ENCODE measurements around the gene RCOR2. TPM values are rescaled to one million over a fixed set of nuclear protein-coding genes. Genes with fewer than 3 reads are reported as not detected.

RCOR2 gene
- total and polyA plus RNA-seq, 2 of the 13 experiments (the other 11 are each of a cell fraction or from before 2014, with no cell fraction given), result 8.3 to 8.5 TPM

- TF ChIP-seq, protein P1, sequence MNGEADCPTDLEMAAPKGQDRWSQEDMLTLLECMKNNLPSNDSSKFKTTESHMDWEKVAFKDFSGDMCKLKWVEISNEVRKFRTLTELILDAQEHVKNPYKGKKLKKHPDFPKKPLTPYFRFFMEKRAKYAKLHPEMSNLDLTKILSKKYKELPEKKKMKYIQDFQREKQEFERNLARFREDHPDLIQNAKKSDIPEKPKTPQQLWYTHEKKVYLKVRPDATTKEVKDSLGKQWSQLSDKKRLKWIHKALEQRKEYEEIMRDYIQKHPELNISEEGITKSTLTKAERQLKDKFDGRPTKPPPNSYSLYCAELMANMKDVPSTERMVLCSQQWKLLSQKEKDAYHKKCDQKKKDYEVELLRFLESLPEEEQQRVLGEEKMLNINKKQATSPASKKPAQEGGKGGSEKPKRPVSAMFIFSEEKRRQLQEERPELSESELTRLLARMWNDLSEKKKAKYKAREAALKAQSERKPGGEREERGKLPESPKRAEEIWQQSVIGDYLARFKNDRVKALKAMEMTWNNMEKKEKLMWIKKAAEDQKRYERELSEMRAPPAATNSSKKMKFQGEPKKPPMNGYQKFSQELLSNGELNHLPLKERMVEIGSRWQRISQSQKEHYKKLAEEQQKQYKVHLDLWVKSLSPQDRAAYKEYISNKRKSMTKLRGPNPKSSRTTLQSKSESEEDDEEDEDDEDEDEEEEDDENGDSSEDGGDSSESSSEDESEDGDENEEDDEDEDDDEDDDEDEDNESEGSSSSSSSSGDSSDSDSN (CRISPR knock-in tag; IDR thresholded peaks at IDR 0.05), result peak; percentile 68; the same call in 1 of the 2 replicates
- TF ChIP-seq ETV6 (CRISPR knock-in tag; conservative IDR thresholded peaks at IDR 0.05), result no peak
- TF ChIP-seq ZBTB8A (CRISPR knock-in tag; IDR thresholded peaks at IDR 0.05; ENCODE audit: borderline replicate concordance, low read depth), result 0 out of 2 replicates have a peak, but pooled peaks have one; percentile 10
- no peak for TF ChIP-seq ZNF7 (CRISPR knock-in tag; IDR thresholded peaks at IDR 0.05)
- TF ChIP-seq HMGXB4 (CRISPR knock-in tag; IDR thresholded peaks at IDR 0.05; ENCODE audit: borderline replicate concordance in 1 of 2, low read depth in 1 of 2), result peak in 1 of 2 experiments; percentile 59; a peak in 1 of 4 replicates
- TF ChIP-seq POLR2AphosphoS5 (IDR thresholded peaks at IDR 0.05; ENCODE audit: low read depth, low read length), result peak; percentile 54
- peak; percentile 88; the same call in 1 of the 2 replicates for TF ChIP-seq TFAP4 (IDR thresholded peaks at IDR 0.05; ENCODE audit: borderline replicate concordance, low read depth)
- no peak for TF ChIP-seq SOX13 (IDR thresholded peaks at IDR 0.05)
- peak in 1 of 2 experiments; percentile 25; a peak in 1 of 4 replicates for TF ChIP-seq SOX13 (CRISPR knock-in tag; conservative IDR thresholded peaks at IDR 0.05 in 1 of 2, IDR thresholded peaks at IDR 0.05 in 1 of 2)
- TF ChIP-seq, protein P2, sequence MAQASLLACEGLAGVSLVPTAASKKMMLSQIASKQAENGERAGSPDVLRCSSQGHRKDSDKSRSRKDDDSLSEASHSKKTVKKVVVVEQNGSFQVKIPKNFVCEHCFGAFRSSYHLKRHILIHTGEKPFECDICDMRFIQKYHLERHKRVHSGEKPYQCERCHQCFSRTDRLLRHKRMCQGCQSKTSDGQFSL (CRISPR knock-in tag; IDR thresholded peaks at IDR 0.05), result 0 out of 2 replicates have a peak, but pooled peaks have one; percentile 41
- TF ChIP-seq, protein P3, sequence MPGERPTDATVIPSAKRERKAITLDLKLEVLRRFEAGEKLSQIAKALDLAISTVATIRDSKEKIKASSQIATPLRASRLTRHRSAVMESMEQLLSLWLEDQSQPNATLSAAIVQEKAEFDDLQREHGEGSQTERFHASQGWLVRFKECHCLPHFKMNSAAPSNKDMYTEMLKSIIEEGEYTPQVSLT (CRISPR knock-in tag; IDR thresholded peaks at IDR 0.05; ENCODE audit: borderline replicate concordance, low read depth), result no peak
- no peak for TF ChIP-seq TBX2 (CRISPR knock-in tag; IDR thresholded peaks at IDR 0.05; ENCODE audit: borderline replicate concordance)
- TF ChIP-seq RBFOX2 (IDR thresholded peaks at IDR 0.05; ENCODE audit: low read depth, low read length), result peak; percentile 71
- TF ChIP-seq SOX6 (IDR thresholded peaks at IDR 0.05), result no peak
- TF ChIP-seq SOX6 (CRISPR knock-in tag; IDR thresholded peaks at IDR 0.05), result 0 out of 2 replicates have a peak, but pooled peaks have one; percentile 18
- TF ChIP-seq KDM1A (CRISPR knock-in tag; IDR thresholded peaks at IDR 0.05), result 0 out of 2 replicates have a peak, but pooled peaks have one; percentile 24
These were observed at the start of gene RCOR2 (continued) for GRCh38 chr11:63916837-63917691.

All from HepG2 (cell line).